ENCODE data around the gene CCR9. TPM values are rescaled to one million over a fixed set of nuclear protein-coding genes. Genes with fewer than 3 reads are reported as not detected.
A peak's percentile ranks its signal among the peaks of the same experiment; 100 is the strongest.

Gene CCR9
- total RNA-seq, 4 donors from 2014 or later, result 0.14 to 1.3 TPM; not detected in 2

DNA sequence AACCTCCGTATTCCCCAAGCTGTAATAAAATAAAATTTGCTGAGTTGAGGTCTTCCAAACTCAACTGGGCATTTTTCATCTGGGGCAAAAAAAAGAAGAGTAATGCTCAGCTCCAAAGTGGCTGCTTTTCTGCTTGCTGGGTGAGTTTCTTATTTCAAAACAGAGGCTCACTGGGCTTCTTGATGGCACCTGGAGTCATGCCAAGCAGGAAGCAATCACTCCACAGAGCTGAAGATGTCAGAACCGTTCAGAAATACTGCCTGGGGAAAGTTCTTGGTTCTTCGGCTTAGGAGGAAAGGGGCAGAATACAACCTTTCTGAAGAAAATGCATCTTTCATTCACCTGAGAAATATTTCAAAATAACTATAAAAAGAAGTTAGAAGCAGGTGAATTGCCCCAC, 4.1 kb downstream of the CCR9 start:
- TF ChIP-seq CTCF (IDR thresholded peaks at IDR 0.05), result no peak
- no peak for TF ChIP-seq POLR2A (IDR thresholded peaks at IDR 0.05)
- no peak for TF ChIP-seq POLR2AphosphoS5 (IDR thresholded peaks at IDR 0.05)
- TF ChIP-seq EP300 (IDR thresholded peaks at IDR 0.05; ENCODE audit: low read depth), result no peak

GRCh38 chr3:45892161-45892560, 5.8 kb downstream of the CCR9 start:
- Histone ChIP-seq H3K36me3 (no peaks in the 10 kb centered on the region), H3K4me3 (no peak overlapping the region), H3K4me1 (peaks cover 0 to 8% (median 0%) of the 10 kb centered on the region in 4 donors), H3K27me3 (no peaks in the 10 kb centered on the region), H3K9me3 (no peaks in the 10 kb centered on the region), H3K27ac (no peak overlapping the region)
- no peak for DNase-seq
- in situ Hi-C loops (cut with MboI; ENCODE audit: low pct_ligation_motif_present in 1 of 4, low pct_unique_long_range_greater_than_20kb in 1 of 4, low sequenced_read_pairs in 3 of 4) (no loop called here), intact Hi-C loops (cut with DNase I; ENCODE audit: low total_unique reads) (no loop called here)
- 92 to 100% methylated on average over 1 of the region's 1 CpG for WGBS, 2 donors (ENCODE audit: low coverage in 1 of 2)
- TF ChIP-seq EP300 (IDR thresholded peaks at IDR 0.05; ENCODE audit: low read depth) (no peak), CTCF (IDR thresholded peaks at IDR 0.05) (no peak), POLR2AphosphoS5 (IDR thresholded peaks at IDR 0.05) (no peak), POLR2A (IDR thresholded peaks at IDR 0.05) (no peak)

More for the DNA sequence above, 4.1 kb downstream of the CCR9 start:
- Histone ChIP-seq H3K4me1 (peaks cover 0 to 4% (median 0%) of the 10 kb centered on the region in 4 donors), H3K27ac (no peak overlapping the region), H3K4me3 (no peak overlapping the region), H3K36me3 (no peaks in the 10 kb centered on the region), H3K9me3 (no peaks in the 10 kb centered on the region), H3K27me3 (no peaks in the 10 kb centered on the region)
- 28 to 41% methylated on average over 3 of the region's 3 CpGs for WGBS, 2 donors (ENCODE audit: low coverage in 1 of 2)
- intact Hi-C loops (cut with DNase I; ENCODE audit: low total_unique reads) (no loop called here), in situ Hi-C loops (cut with MboI; ENCODE audit: low pct_ligation_motif_present in 1 of 4, low pct_unique_long_range_greater_than_20kb in 1 of 4, low sequenced_read_pairs in 3 of 4) (no loop called here)
- peak; percentile 76 for DNase-seq

- peaks cover 0 to 10% (median 0%) of the 10 kb centered on the region in 4 donors for H3K4me1 ChIP-seq
- H3K27ac ChIP-seq, result no peak overlapping the region
- in situ Hi-C loops (cut with MboI; ENCODE audit: low pct_ligation_motif_present in 1 of 4, low pct_unique_long_range_greater_than_20kb in 1 of 4, low sequenced_read_pairs in 3 of 4) (no loop called here), intact Hi-C loops (cut with DNase I; ENCODE audit: low total_unique reads) (no loop called here)
- no peak for TF ChIP-seq POLR2A (IDR thresholded peaks at IDR 0.05)
- no peak for TF ChIP-seq POLR2AphosphoS5 (IDR thresholded peaks at IDR 0.05)
- no peak for TF ChIP-seq EP300 (IDR thresholded peaks at IDR 0.05; ENCODE audit: low read depth)
- no peak for TF ChIP-seq CTCF (IDR thresholded peaks at IDR 0.05)
- H3K4me3 ChIP-seq, result no peak overlapping the region
- H3K27me3 ChIP-seq, result no peaks in the 10 kb centered on the region
- H3K9me3 ChIP-seq, result no peaks in the 10 kb centered on the region
- 67 to 68% methylated on average over 6 of the region's 6 CpGs for WGBS, 2 donors (ENCODE audit: low coverage in 1 of 2)
- H3K36me3 ChIP-seq, result no peaks in the 10 kb centered on the region
- DNase-seq, result no peak
Measured at GRCh38 chr3:45894015-45894414, 7.7 kb downstream of the CCR9 start.

- WGBS, 2 donors (ENCODE audit: low coverage in 1 of 2), result 88 to 98% methylated on average over 3 to 5 of the region's 5 CpGs
- no peak for DNase-seq
- H3K4me1 ChIP-seq, result peaks cover 0 to 7% (median 0%) of the 10 kb centered on the region in 4 donors
- no peaks in the 10 kb centered on the region for H3K9me3 ChIP-seq
- H3K27ac ChIP-seq, result no peak overlapping the region
- H3K36me3 ChIP-seq, result no peaks in the 10 kb centered on the region
- no peak overlapping the region for H3K4me3 ChIP-seq
- in situ Hi-C loops (cut with MboI; ENCODE audit: low pct_ligation_motif_present in 1 of 4, low pct_unique_long_range_greater_than_20kb in 1 of 4, low sequenced_read_pairs in 3 of 4) (no loop called here), intact Hi-C loops (cut with DNase I; ENCODE audit: low total_unique reads) (no loop called here)
- TF ChIP-seq EP300 (IDR thresholded peaks at IDR 0.05; ENCODE audit: low read depth) (no peak), CTCF (IDR thresholded peaks at IDR 0.05) (no peak), POLR2A (IDR thresholded peaks at IDR 0.05) (no peak), POLR2AphosphoS5 (IDR thresholded peaks at IDR 0.05) (no peak)
- no peaks in the 10 kb centered on the region for H3K27me3 ChIP-seq
Measured at GRCh38 chr3:45895686-45896468, 9.5 kb downstream of the CCR9 start.

All from transverse colon (tissue), 4 donors.